Uterus (tissue), 4 donors: ENCODE data around the gene GRK3. TPM values are rescaled to one million over a fixed set of nuclear protein-coding genes. Genes with fewer than 3 reads are reported as not detected.
A peak's percentile ranks its signal among the peaks of the same experiment; 100 is the strongest.

Experiments used
- DNase-seq, 2 donors: peaks; one replicate each; pipeline ENCODE4 v3.0.0-alpha.2; 2019 to 2020
- H3K27ac ChIP-seq, 2 donors: fragments of 200-600 bp; sonication (generic); 1 replicate in 1 of 2; 2 replicates in 1 of 2; pipeline ENCODE4 v1.5.1; 2016 to 2018
- H3K27me3 ChIP-seq, 2 donors: fragments of 200-600 bp; sonication (generic); one replicate each; pipeline ENCODE4 v1.5.1; 2018 to 2019; ENCODE audit warnings: control low read depth in 1 of 2
- H3K36me3 ChIP-seq, 2 donors: fragments of 200-600 bp; sonication (generic); one replicate each; pipeline ENCODE4 v1.5.1; 2019; ENCODE audit warnings: control low read depth in 1 of 2
- H3K4me1 ChIP-seq, 2 donors: fragments of 200-600 bp; sonication (generic); one replicate each; pipeline ENCODE4 v1.5.1; 2018 to 2019; ENCODE audit warnings: control low read depth in 1 of 2
- H3K4me3 ChIP-seq, 2 donors: fragments of 200-600 bp; sonication (generic); 1 replicate in 1 of 2; 2 replicates in 1 of 2; pipeline ENCODE4 v1.5.1; 2018 to 2019; ENCODE audit warnings: mild to moderate bottlenecking in 1 of 2
- H3K9me3 ChIP-seq, 2 donors: fragments of 200-600 bp; sonication (generic); one replicate each; pipeline ENCODE4 v1.5.1; 2019; ENCODE audit warnings: control low read depth in 1 of 2
- CTCF ChIP-seq, 4 experiments: fragments of 200-600 bp in 2 of 4; fragments of 450-650 bp in 2 of 4; sonication (generic) in 2 of 4; IDR thresholded peaks; one replicate each; pipeline ENCODE4 v1.5.1; 2016 to 2019; ENCODE audit warnings: antibody characterized with exemption in 4 of 4, mild to moderate bottlenecking in 2 of 4, moderate library complexity in 1 of 4
- POLR2A ChIP-seq, 2 donors: fragments of 450-650 bp; IDR thresholded peaks; one replicate each; pipeline ENCODE4 v1.6.1; 2016; ENCODE audit warnings: antibody characterized with exemption in 2 of 2, mild to moderate bottlenecking in 1 of 2, moderate library complexity in 1 of 2
- intact Hi-C: fragments of 100-400 bp; cut with DNase I; formaldehyde crosslinking; loops from one replicate; pipeline ENCODE4 v1.15.1; 2023; ENCODE audit warnings: low total_unique reads
- total RNA-seq, 4 donors: library from RNA; depleted of rRNA in 3 of 4; stranded (reverse); fragments of >200 nt in 3 of 4; gene quantifications; one replicate each; pipeline versions ENCODE4 v1.1.0 to v1.2.4, GENCODE V29; 2014 to 2023
- donor health status: DM: yes; HTN: yes; CAD: no.

Gene GRK3
- total RNA-seq, 4 donors from 2014 or later, result 1.3 to 15.8 (median 8.9) TPM

DNA sequence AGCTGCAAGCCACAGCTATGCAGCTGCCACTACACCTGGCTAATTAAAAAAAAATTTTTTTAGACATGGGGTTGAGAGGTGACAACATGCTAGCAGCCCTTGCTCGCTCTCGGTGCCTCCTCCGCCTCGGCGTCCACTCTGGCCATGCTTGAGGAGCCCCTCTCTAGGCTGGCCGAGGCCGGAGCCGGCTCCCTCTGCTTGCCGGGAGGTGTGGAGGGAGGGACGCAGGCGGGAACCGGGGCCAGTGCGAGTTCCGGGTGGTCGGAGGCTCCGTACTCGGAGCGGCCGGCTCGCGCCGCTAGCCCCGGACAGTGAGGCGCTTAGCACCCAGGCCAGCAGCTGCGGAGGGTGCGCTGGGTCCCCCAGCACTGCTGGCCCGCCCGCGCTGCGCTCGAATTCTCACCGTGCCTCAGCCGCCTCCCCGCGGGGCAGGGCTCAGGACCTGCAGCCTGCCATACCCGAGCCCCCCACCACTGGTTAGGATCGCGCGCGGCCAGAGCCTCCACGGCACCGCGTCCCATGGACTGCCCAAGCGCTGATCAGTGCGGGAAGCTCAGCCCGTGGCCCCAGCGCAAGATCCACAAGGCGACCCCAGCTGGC is 188.2 kb downstream of the GRK3 start:
- H3K36me3 ChIP-seq, result no peaks in the 10 kb centered on the region
- no peak overlapping the region for H3K4me3 ChIP-seq
- H3K4me1 ChIP-seq, result no peaks in the 10 kb centered on the region
- H3K27ac ChIP-seq, result no peak overlapping the region
- H3K27me3 ChIP-seq, result no peaks in the 10 kb centered on the region
- intact Hi-C loops, result no loop called here
- no peak for DNase-seq
- H3K9me3 ChIP-seq, result no peaks in the 10 kb centered on the region
- TF ChIP-seq POLR2A (IDR thresholded peaks at IDR 0.05), result no peak

DNA sequence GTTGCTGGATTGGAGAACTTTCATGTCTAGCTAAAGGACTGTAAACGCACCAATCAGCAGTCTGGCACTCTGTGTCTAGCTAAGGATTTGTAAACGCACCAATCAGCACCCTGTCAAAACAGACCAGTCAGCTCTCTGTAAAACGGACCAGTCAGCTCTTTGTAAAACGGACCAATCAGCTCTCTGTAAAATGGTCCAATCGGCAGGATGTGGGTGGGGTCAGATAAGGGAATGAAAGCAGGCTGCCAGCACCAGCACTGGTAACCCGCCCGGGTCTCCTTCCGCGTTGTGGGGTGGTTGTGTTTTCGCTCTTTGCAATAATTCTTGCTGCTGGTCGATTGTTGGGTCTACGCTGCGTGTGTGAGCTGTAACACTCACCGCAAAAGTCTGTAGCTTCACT is 188.8 kb downstream of the GRK3 start:
- H3K27me3 ChIP-seq, result no peaks in the 10 kb centered on the region
- no peaks in the 10 kb centered on the region for H3K9me3 ChIP-seq
- no peak overlapping the region for H3K27ac ChIP-seq
- H3K4me1 ChIP-seq, result no peaks in the 10 kb centered on the region
- intact Hi-C loops, result no loop called here
- no peak overlapping the region for H3K4me3 ChIP-seq
- H3K36me3 ChIP-seq, result no peaks in the 10 kb centered on the region
- TF ChIP-seq POLR2A (IDR thresholded peaks at IDR 0.05) (no peak), CTCF (IDR thresholded peaks at IDR 0.05) (no peak)
- DNase-seq, result no peak

DNA sequence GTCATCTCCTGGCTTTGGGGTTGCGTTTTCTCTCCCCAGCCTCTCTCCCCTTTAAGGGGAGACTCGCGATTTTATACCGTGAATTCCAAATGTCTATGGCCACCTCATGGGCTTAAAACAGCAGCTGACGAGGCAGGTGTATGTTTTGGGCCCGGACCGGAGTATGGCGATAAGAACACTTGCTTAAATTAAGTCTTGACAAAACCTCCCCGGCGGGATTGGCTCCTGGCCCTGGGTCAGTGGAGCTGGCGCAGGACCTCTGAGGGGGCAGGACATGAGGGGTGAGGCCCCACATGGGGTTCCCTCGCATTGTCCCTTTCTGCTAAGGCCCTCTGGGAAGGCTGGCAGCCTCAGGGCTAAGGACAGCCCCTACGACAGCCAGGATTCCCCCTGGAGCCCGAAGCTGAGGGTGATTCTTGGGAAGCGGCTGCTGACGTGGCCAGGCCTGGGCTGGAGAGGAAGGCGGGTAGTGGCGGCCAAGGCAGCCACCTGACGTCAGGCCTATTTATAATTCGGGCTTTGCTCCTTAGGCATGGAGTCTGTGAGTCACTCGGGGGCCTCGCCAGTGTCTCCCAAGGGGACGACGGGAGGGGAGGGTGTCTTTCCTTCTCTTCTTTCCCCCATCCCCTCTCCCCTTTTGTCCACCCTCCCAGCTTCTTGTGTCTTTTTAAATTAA is 190.2 kb downstream of the GRK3 start:
- H3K4me3 ChIP-seq, result no peak overlapping the region
- intact Hi-C loops, result no loop called here
- H3K4me1 ChIP-seq, result no peaks in the 10 kb centered on the region
- no peak for TF ChIP-seq CTCF (IDR thresholded peaks at IDR 0.05)
- peak in 1 of 2 donors; percentile 11 for TF ChIP-seq POLR2A (IDR thresholded peaks at IDR 0.05)
- no peaks in the 10 kb centered on the region for H3K9me3 ChIP-seq
- H3K27ac ChIP-seq, result peak overlapping the region; percentile 70 to 81
- H3K36me3 ChIP-seq, result no peaks in the 10 kb centered on the region
- no peaks in the 10 kb centered on the region for H3K27me3 ChIP-seq
- DNase-seq, result peak; percentile 82 to 87

- no peak overlapping the region for H3K4me3 ChIP-seq
- H3K4me1 ChIP-seq, result no peaks in the 10 kb centered on the region
- no peak for TF ChIP-seq POLR2A (IDR thresholded peaks at IDR 0.05)
- TF ChIP-seq CTCF (IDR thresholded peaks at IDR 0.05), result no peak
- no peaks in the 10 kb centered on the region for H3K9me3 ChIP-seq
- no peaks in the 10 kb centered on the region for H3K27me3 ChIP-seq
- H3K36me3 ChIP-seq, result no peaks in the 10 kb centered on the region
- intact Hi-C loops, result no loop called here
- no peak overlapping the region for H3K27ac ChIP-seq
- no peak for DNase-seq
Measured at GRCh38 chr22:25757686-25758085, 193.2 kb downstream of the GRK3 start.

GRCh38 chr22:25758316-25758715 is 193.8 kb downstream of the GRK3 start:
- no peaks in the 10 kb centered on the region for H3K4me1 ChIP-seq
- no peak for DNase-seq
- no peaks in the 10 kb centered on the region for H3K27me3 ChIP-seq
- H3K36me3 ChIP-seq, result no peaks in the 10 kb centered on the region
- H3K9me3 ChIP-seq, result no peaks in the 10 kb centered on the region
- H3K27ac ChIP-seq, result no peak overlapping the region
- TF ChIP-seq CTCF (IDR thresholded peaks at IDR 0.05) (no peak), POLR2A (IDR thresholded peaks at IDR 0.05) (no peak)
- no peak overlapping the region for H3K4me3 ChIP-seq
- intact Hi-C loops, result no loop called here
